K562 (cell line): ENCODE data around the gene MYO3B. TPM values are rescaled to one million over a fixed set of nuclear protein-coding genes. Genes with fewer than 3 reads are reported as not detected.

Experiments
- BHLHE40 ChIP-seq: IDR thresholded peaks from 2 replicates; pipeline ENCODE4 v1.6.1; 2011; ENCODE audit warnings: low read length, improper control_type of control experiment
- GTF2A2 ChIP-seq: IDR thresholded peaks from 2 replicates; pipeline ENCODE4 v1.6.1; 2016; ENCODE audit warnings: mild to moderate bottlenecking, missing genetic modification characterization, missing compliant biosample characterization
- HINFP ChIP-seq: fragments of 450-650 bp; conservative IDR thresholded peaks from 2 replicates; pipeline ENCODE4 v1.6.1; 2016; ENCODE audit warnings: missing genetic modification characterization, low read depth, mild to moderate bottlenecking, control low read depth, missing compliant biosample characterization
- PRPF4 ChIP-seq: fragments of 200-400 bp; formaldehyde crosslinking; IDR thresholded peaks from one replicate; pipeline ENCODE4 v1.6.1; 2017; ENCODE audit warnings: low read length, low read depth, mild to moderate bottlenecking; ENCODE audit not compliant: insufficient read depth, poor library complexity, severe bottlenecking
- PYGO2 ChIP-seq: fragments of 450-650 bp; IDR thresholded peaks from 2 replicates; pipeline ENCODE4 v1.6.1; 2016; ENCODE audit warnings: mild to moderate bottlenecking, missing genetic modification characterization, moderate library complexity, missing compliant biosample characterization
- THAP7 ChIP-seq: fragments of 250-450 bp; sonication (Bioruptor Pico); IDR thresholded peaks from 2 replicates; pipeline ENCODE4 v1.5.0; 2021
- U2AF2 ChIP-seq: fragments of 200-400 bp; formaldehyde crosslinking; optimal IDR thresholded peaks from 2 replicates; pipeline ENCODE3; 2017; ENCODE audit warnings: low read depth, mild to moderate bottlenecking, low read length
- ZNF3 ChIP-seq: fragments of 250-450 bp; sonication (Bioruptor Pico); IDR thresholded peaks from 2 replicates; pipeline ENCODE4 v1.5.0; 2021; ENCODE audit warnings: mild to moderate bottlenecking, moderate library complexity
- ZNF507 ChIP-seq: conservative IDR thresholded peaks from 2 replicates; pipeline ENCODE4 v1.6.1; 2017; ENCODE audit warnings: missing genetic modification characterization, missing compliant biosample characterization
- polyA plus RNA-seq, 8 experiments: library from polyadenylated mRNA; depleted of rRNA in 4 of 8; stranded (reverse) in 5 of 8; unstranded in 3 of 8; fragments of >200 nt; fragmentation: Nextera tagmentation in 2 of 8; fragmentation: Illumina TruSeq in 1 of 8; extraction: Ambion mirVana in 2 of 8; extraction: Trizol in 1 of 8; gene quantifications; 2 replicates each; pipeline versions ENCODE4 v1.2.1 to v1.2.3, GENCODE V29; 2011 to 2014; ENCODE audit warnings: inconsistent platforms in 1 of 8, missing spikeins in 1 of 8
- total RNA-seq, 7 experiments: library from RNA; depleted of rRNA in 6 of 7; stranded (reverse); fragments of >200 nt in 6 of 7; fragmentation: Illumina TruSeq in 2 of 7; extraction: Trizol in 2 of 7; gene quantifications; 2 replicates each; pipeline versions ENCODE4 v1.2.1 to v1.2.3, GENCODE V29; 2011 to 2021; ENCODE audit warnings: low replicate concordance in 1 of 7
- TF ChIP-seq, protein P1 (sequence below): sonication (generic); formaldehyde crosslinking; IDR thresholded peaks from 2 replicates; pipeline ENCODE4 v1.8.1; 2022; ENCODE audit warnings: missing genetic modification reagents
- TF ChIP-seq, protein P2 (sequence below): fragments of 250-450 bp; sonication (Bioruptor Pico); IDR thresholded peaks from 2 replicates; pipeline ENCODE4 v1.6.1; 2021; ENCODE audit warnings: mild to moderate bottlenecking
- TF ChIP-seq, protein P3 (sequence below): fragments of 200-600 bp; sonication (generic); IDR thresholded peaks from one replicate; pipeline ENCODE4 v1.6.1; 2012; ENCODE audit warnings: mild to moderate bottlenecking, low read depth, low read length, inconsistent platforms

Gene MYO3B
- total and polyA plus RNA-seq, 9 of the 15 experiments (the other 6 are each of a cell fraction or from before 2014, with no cell fraction given): 2.7 to 6.5 (median 3.6) TPM

- TF ChIP-seq, protein P1, sequence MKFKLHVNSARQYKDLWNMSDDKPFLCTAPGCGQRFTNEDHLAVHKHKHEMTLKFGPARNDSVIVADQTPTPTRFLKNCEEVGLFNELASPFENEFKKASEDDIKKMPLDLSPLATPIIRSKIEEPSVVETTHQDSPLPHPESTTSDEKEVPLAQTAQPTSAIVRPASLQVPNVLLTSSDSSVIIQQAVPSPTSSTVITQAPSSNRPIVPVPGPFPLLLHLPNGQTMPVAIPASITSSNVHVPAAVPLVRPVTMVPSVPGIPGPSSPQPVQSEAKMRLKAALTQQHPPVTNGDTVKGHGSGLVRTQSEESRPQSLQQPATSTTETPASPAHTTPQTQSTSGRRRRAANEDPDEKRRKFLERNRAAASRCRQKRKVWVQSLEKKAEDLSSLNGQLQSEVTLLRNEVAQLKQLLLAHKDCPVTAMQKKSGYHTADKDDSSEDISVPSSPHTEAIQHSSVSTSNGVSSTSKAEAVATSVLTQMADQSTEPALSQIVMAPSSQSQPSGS (CRISPR knock-in tag): no peak
- TF ChIP-seq, protein P2, sequence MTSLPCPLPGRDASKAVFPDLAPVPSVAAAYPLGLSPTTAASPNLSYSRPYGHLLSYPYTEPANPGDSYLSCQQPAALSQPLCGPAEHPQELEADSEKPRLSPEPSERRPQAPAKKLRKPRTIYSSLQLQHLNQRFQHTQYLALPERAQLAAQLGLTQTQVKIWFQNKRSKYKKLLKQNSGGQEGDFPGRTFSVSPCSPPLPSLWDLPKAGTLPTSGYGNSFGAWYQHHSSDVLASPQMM (CRISPR knock-in tag): no peak
- TF ChIP-seq ZNF507 (tag) (no peak), PYGO2 (tag) (peak; percentile 50; the same call in 1 of the 2 replicates), HINFP (tag) (no peak), PRPF4 (no peak), THAP7 (CRISPR knock-in tag) (no peak; the same call in 1 of the 2 replicates), U2AF2 (no peak), ZNF3 (CRISPR knock-in tag) (no peak), GTF2A2 (tag) (no peak), BHLHE40 (0 out of 2 replicates have a peak, but pooled peaks have one; percentile 4)
- TF ChIP-seq, protein P3, sequence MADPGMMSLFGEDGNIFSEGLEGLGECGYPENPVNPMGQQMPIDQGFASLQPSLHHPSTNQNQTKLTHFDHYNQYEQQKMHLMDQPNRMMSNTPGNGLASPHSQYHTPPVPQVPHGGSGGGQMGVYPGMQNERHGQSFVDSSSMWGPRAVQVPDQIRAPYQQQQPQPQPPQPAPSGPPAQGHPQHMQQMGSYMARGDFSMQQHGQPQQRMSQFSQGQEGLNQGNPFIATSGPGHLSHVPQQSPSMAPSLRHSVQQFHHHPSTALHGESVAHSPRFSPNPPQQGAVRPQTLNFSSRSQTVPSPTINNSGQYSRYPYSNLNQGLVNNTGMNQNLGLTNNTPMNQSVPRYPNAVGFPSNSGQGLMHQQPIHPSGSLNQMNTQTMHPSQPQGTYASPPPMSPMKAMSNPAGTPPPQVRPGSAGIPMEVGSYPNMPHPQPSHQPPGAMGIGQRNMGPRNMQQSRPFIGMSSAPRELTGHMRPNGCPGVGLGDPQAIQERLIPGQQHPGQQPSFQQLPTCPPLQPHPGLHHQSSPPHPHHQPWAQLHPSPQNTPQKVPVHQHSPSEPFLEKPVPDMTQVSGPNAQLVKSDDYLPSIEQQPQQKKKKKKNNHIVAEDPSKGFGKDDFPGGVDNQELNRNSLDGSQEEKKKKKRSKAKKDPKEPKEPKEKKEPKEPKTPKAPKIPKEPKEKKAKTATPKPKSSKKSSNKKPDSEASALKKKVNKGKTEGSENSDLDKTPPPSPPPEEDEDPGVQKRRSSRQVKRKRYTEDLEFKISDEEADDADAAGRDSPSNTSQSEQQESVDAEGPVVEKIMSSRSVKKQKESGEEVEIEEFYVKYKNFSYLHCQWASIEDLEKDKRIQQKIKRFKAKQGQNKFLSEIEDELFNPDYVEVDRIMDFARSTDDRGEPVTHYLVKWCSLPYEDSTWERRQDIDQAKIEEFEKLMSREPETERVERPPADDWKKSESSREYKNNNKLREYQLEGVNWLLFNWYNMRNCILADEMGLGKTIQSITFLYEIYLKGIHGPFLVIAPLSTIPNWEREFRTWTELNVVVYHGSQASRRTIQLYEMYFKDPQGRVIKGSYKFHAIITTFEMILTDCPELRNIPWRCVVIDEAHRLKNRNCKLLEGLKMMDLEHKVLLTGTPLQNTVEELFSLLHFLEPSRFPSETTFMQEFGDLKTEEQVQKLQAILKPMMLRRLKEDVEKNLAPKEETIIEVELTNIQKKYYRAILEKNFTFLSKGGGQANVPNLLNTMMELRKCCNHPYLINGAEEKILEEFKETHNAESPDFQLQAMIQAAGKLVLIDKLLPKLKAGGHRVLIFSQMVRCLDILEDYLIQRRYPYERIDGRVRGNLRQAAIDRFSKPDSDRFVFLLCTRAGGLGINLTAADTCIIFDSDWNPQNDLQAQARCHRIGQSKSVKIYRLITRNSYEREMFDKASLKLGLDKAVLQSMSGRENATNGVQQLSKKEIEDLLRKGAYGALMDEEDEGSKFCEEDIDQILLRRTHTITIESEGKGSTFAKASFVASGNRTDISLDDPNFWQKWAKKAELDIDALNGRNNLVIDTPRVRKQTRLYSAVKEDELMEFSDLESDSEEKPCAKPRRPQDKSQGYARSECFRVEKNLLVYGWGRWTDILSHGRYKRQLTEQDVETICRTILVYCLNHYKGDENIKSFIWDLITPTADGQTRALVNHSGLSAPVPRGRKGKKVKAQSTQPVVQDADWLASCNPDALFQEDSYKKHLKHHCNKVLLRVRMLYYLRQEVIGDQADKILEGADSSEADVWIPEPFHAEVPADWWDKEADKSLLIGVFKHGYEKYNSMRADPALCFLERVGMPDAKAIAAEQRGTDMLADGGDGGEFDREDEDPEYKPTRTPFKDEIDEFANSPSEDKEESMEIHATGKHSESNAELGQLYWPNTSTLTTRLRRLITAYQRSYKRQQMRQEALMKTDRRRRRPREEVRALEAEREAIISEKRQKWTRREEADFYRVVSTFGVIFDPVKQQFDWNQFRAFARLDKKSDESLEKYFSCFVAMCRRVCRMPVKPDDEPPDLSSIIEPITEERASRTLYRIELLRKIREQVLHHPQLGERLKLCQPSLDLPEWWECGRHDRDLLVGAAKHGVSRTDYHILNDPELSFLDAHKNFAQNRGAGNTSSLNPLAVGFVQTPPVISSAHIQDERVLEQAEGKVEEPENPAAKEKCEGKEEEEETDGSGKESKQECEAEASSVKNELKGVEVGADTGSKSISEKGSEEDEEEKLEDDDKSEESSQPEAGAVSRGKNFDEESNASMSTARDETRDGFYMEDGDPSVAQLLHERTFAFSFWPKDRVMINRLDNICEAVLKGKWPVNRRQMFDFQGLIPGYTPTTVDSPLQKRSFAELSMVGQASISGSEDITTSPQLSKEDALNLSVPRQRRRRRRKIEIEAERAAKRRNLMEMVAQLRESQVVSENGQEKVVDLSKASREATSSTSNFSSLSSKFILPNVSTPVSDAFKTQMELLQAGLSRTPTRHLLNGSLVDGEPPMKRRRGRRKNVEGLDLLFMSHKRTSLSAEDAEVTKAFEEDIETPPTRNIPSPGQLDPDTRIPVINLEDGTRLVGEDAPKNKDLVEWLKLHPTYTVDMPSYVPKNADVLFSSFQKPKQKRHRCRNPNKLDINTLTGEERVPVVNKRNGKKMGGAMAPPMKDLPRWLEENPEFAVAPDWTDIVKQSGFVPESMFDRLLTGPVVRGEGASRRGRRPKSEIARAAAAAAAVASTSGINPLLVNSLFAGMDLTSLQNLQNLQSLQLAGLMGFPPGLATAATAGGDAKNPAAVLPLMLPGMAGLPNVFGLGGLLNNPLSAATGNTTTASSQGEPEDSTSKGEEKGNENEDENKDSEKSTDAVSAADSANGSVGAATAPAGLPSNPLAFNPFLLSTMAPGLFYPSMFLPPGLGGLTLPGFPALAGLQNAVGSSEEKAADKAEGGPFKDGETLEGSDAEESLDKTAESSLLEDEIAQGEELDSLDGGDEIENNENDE: no peak
These were observed 70.0 kb downstream of the MYO3B start (continued) for GRCh38 chr2:170247882-170248393.
